ENCODE data around the gene TESMIN.

TESMIN gene

GRCh38 chr11:68688881-68689280 lies 62.4 kb downstream of the TESMIN start:
- TF ChIP-seq TCF12 (IDR thresholded peaks at IDR 0.05; ENCODE audit: low read depth) (no peak), EGR1 (IDR thresholded peaks at IDR 0.05) (no peak), FOXM1 (IDR thresholded peaks at IDR 0.05; ENCODE audit: borderline replicate concordance, low read depth) (no peak), RAD21 (IDR thresholded peaks at IDR 0.05; ENCODE audit: low read depth) (no peak)

- TF ChIP-seq TCF12 (IDR thresholded peaks at IDR 0.05; ENCODE audit: low read depth) = no peak
Observed at GRCh38 chr11:68687986-68688385, 63.3 kb downstream of the TESMIN start.

GRCh38 chr11:68687311-68687710 lies 64.0 kb downstream of the TESMIN start:
- TF ChIP-seq ZBTB7A (IDR thresholded peaks at IDR 0.05; ENCODE audit: low read depth) (no peak), REST (IDR thresholded peaks at IDR 0.05; ENCODE audit: low read depth) (no peak), EGR1 (IDR thresholded peaks at IDR 0.05) (no peak), YY1 (IDR thresholded peaks at IDR 0.05; ENCODE audit: low read depth) (no peak)

- TF ChIP-seq REST (IDR thresholded peaks at IDR 0.05; ENCODE audit: low read depth) = no peak
- no peak for TF ChIP-seq TAF1 (IDR thresholded peaks at IDR 0.05; ENCODE audit: low read depth)
- TF ChIP-seq CEBPB (IDR thresholded peaks at IDR 0.05) = no peak
- no peak for TF ChIP-seq TEAD4 (IDR thresholded peaks at IDR 0.05)
- no peak for TF ChIP-seq EGR1 (IDR thresholded peaks at IDR 0.05)
- no peak for TF ChIP-seq FOXM1 (IDR thresholded peaks at IDR 0.05; ENCODE audit: borderline replicate concordance, low read depth)
- no peak for TF ChIP-seq EP300 (IDR thresholded peaks at IDR 0.05; ENCODE audit: borderline replicate concordance)
- no peak for TF ChIP-seq USF1 (IDR thresholded peaks at IDR 0.05)
- no peak for TF ChIP-seq MAX (IDR thresholded peaks at IDR 0.05)
- TF ChIP-seq CREB1 (IDR thresholded peaks at IDR 0.05; ENCODE audit: low read depth) = no peak
- no peak for TF ChIP-seq ZBTB7A (IDR thresholded peaks at IDR 0.05; ENCODE audit: low read depth)
- no peak for TF ChIP-seq YY1 (IDR thresholded peaks at IDR 0.05; ENCODE audit: low read depth)
- no peak for TF ChIP-seq NFIC (IDR thresholded peaks at IDR 0.05)
- TF ChIP-seq TCF12 (IDR thresholded peaks at IDR 0.05; ENCODE audit: low read depth) = no peak
Observed at GRCh38 chr11:68686486-68686885, 64.8 kb downstream of the TESMIN start.

- no peak for TF ChIP-seq TEAD4 (IDR thresholded peaks at IDR 0.05)
- TF ChIP-seq YY1 (IDR thresholded peaks at IDR 0.05; ENCODE audit: low read depth) = no peak
- TF ChIP-seq ZBTB7A (IDR thresholded peaks at IDR 0.05; ENCODE audit: low read depth) = no peak
- no peak for TF ChIP-seq TCF12 (IDR thresholded peaks at IDR 0.05; ENCODE audit: low read depth)
- TF ChIP-seq FOXM1 (IDR thresholded peaks at IDR 0.05; ENCODE audit: borderline replicate concordance, low read depth) = no peak
- TF ChIP-seq EP300 (IDR thresholded peaks at IDR 0.05; ENCODE audit: borderline replicate concordance) = no peak
- no peak for TF ChIP-seq REST (IDR thresholded peaks at IDR 0.05; ENCODE audit: low read depth)
- TF ChIP-seq NFIC (IDR thresholded peaks at IDR 0.05) = no peak
- no peak for TF ChIP-seq MAX (IDR thresholded peaks at IDR 0.05)
- no peak for TF ChIP-seq RAD21 (IDR thresholded peaks at IDR 0.05; ENCODE audit: low read depth)
- TF ChIP-seq CREB1 (IDR thresholded peaks at IDR 0.05; ENCODE audit: low read depth) = no peak
- TF ChIP-seq TAF1 (IDR thresholded peaks at IDR 0.05; ENCODE audit: low read depth) = no peak
Observed at GRCh38 chr11:68685656-68686380, 65.5 kb downstream of the TESMIN start.

Data from Ishikawa (cell line).